Spinal cord (tissue), 10 donors: ENCODE results near the gene ZNF765. TPM values are rescaled to one million over a fixed set of nuclear protein-coding genes. Genes with fewer than 3 reads are reported as not detected.
"Not testable (repeated sequence)": the region's sequence is repeated elsewhere in the genome, so short reads cannot be mapped to it uniquely, and the experiment has no call there.

Source experiments
- DNase-seq, 6 donors: peaks; one replicate each; pipeline versions ENCODE4 v3.0.0 to v3.0.0-alpha.2; 2013 to 2015; ENCODE audit warnings: low spot score in 6 of 6, low read depth in 4 of 6
- H3K27ac ChIP-seq: one replicate; pipeline ENCODE4 v1.5.1; 2013; ENCODE audit warnings: low read depth, low read length, control low read depth
- H3K27me3 ChIP-seq: one replicate; pipeline ENCODE4 v1.6.1; 2013; ENCODE audit warnings: low read length; ENCODE audit not compliant: control insufficient read depth, insufficient read depth
- H3K36me3 ChIP-seq: one replicate; pipeline ENCODE4 v1.6.1; 2013; ENCODE audit warnings: low read length; ENCODE audit not compliant: control insufficient read depth, insufficient read depth
- H3K4me1 ChIP-seq: one replicate; pipeline ENCODE4 v1.6.1; 2013; ENCODE audit warnings: low read length; ENCODE audit not compliant: control insufficient read depth, insufficient read depth
- H3K4me3 ChIP-seq: one replicate; pipeline ENCODE4 v1.5.1; 2013; ENCODE audit warnings: low read depth, low read length, control low read depth
- H3K9me3 ChIP-seq: one replicate; pipeline ENCODE4 v1.6.1; 2013; ENCODE audit warnings: low read length; ENCODE audit not compliant: control insufficient read depth, insufficient read depth
- WGBS: methylation state at CpG from one replicate; pipeline ENCODE4 v1.1.5; 2013; ENCODE audit warnings: missing lambda C conversion rate; ENCODE audit not compliant: insufficient coverage; 5-methylcytosine and 5-hydroxymethylcytosine counted together
- long read RNA-seq, 4 donors: transcript quantifications; one replicate each; lab custom pipeline, GENCODE V29; 2026
- polyA plus RNA-seq, 2 donors: library from polyadenylated mRNA; unstranded; fragments of 120-200 nt; gene quantifications; one replicate each; pipeline ENCODE4 v1.2.1, GENCODE V29; 2013; ENCODE audit not compliant: insufficient read length in 2 of 2
- total RNA-seq, 2 donors: library from RNA; depleted of rRNA in 1 of 2; stranded (reverse); fragments of 120-200 nt in 1 of 2; fragments of >200 nt in 1 of 2; gene quantifications; one replicate each; pipeline versions ENCODE4 v1.2.3 to v1.2.4, GENCODE V29; 2013 to 2014
- donor health status: healthy.

The ZNF765 gene
- 10 to 100 TPM; 16.3 to 16.4 TPM for total RNA-seq
- polyA plus RNA-seq, result 10 to 100 TPM; 11.3 to 13.2 TPM
- long read RNA-seq, donor 1, full-length matches to known transcripts, result 2 of 11 reads
- long read RNA-seq, donor 1, partial matches to known transcripts, result 9 of 11 reads
- long read RNA-seq, donor 1, other reads (novel, unspliced or antisense), result 0 of 11 reads
- long read RNA-seq, donor 2, result 0 reads
- long read RNA-seq, donor 3, result 0 reads
- long read RNA-seq, donor 4, full-length matches to known transcripts, result 2 of 2 reads
- long read RNA-seq, donor 4, partial matches to known transcripts, result 0 of 2 reads
- long read RNA-seq, donor 4, other reads (novel, unspliced or antisense), result 0 of 2 reads

- peak within 1 kb of the TSS; percentile 67 for H3K27ac ChIP-seq
- DNase-seq, result peak; percentile 75 to 98 (median 88)
- H3K4me1 ChIP-seq, result peaks cover 19% of the 10 kb centered on the region
- H3K4me3 ChIP-seq, result peak within 1 kb of the TSS; percentile 61
- H3K9me3 ChIP-seq, result no peaks in the 10 kb centered on the region
- H3K36me3 ChIP-seq, result no peaks in the 10 kb centered on the region
- H3K27me3 ChIP-seq, result no peaks in the 10 kb centered on the region
- under 1% methylated on average over 52 of the region's 58 CpGs for WGBS
Measured at GRCh38 chr19:53394974-53395839, at the start of gene ZNF765. ZNF765 (plus strand) TSS chr19:53395149; CDS start chr19:53398016, 2,867 bp downstream.

- H3K9me3 ChIP-seq, result peaks cover 6% of the 10 kb centered on the region
Measured at GRCh38 chr19:53355739-53356138, 39.2 kb upstream of the ZNF765 start.

GRCh38 chr19:53357821-53358581 lies 36.9 kb upstream of the ZNF765 start:
- DNase-seq, result no peak
- H3K9me3 ChIP-seq, result peaks cover 1% of the 10 kb centered on the region
- no peaks in the 10 kb centered on the region for H3K27me3 ChIP-seq
- H3K4me3 ChIP-seq, result no peak overlapping the region
- WGBS, result 67% methylated on average over 24 of the region's 35 CpGs
- H3K27ac ChIP-seq, result no peak overlapping the region
- no peaks in the 10 kb centered on the region for H3K4me1 ChIP-seq
- H3K36me3 ChIP-seq, result peaks cover 2% of the 10 kb centered on the region

More at GRCh38 chr19:53355739-53356138, 39.2 kb upstream of the ZNF765 start:
- Histone ChIP-seq H3K27me3 (no peaks in the 10 kb centered on the region), H3K36me3 (peaks cover 5% of the 10 kb centered on the region), H3K4me3 (no peak overlapping the region), H3K4me1 (no peaks in the 10 kb centered on the region), H3K27ac (no peak overlapping the region)
- no peak for DNase-seq
- no CpG with 5 or more reads among the region's 1 CpG for WGBS

GRCh38 chr19:53360056-53360455 lies 34.9 kb upstream of the ZNF765 start:
- not testable (repeated sequence) for H3K4me1 ChIP-seq, H3K36me3 ChIP-seq, DNase-seq, H3K27me3 ChIP-seq, H3K27ac ChIP-seq, H3K4me3 ChIP-seq, H3K9me3 ChIP-seq
- 95% methylated on average over 6 of the region's 10 CpGs for WGBS

GRCh38 chr19:53365134-53365898 lies 29.6 kb upstream of the ZNF765 start, which contains the start of gene ZNF525:
ZNF525 (plus strand) TSS chr19:53365705; CDS start chr19:53372282, 6,577 bp downstream.
- Histone ChIP-seq H3K36me3 (no peaks in the 10 kb centered on the region), H3K27me3 (no peaks in the 10 kb centered on the region), H3K27ac (no peak within 1 kb of the TSS), H3K9me3 (no peaks in the 10 kb centered on the region), H3K4me3 (peak within 1 kb of the TSS; percentile 57), H3K4me1 (peaks cover 11% of the 10 kb centered on the region)
- whole genome bisulfite sequencing, result 1% methylated on average over 42 of the region's 45 CpGs
- DNase-seq, result peak; percentile 41 to 98 (median 76)

GRCh38 chr19:53365899-53366493 lies 29.0 kb upstream of the ZNF765 start:
- H3K4me1 ChIP-seq, result peaks cover 11% of the 10 kb centered on the region
- H3K27me3 ChIP-seq, result no peaks in the 10 kb centered on the region
- H3K9me3 ChIP-seq, result no peaks in the 10 kb centered on the region
- peak overlapping the region; percentile 57 for H3K4me3 ChIP-seq
- H3K36me3 ChIP-seq, result no peaks in the 10 kb centered on the region
- H3K27ac ChIP-seq, result no peak overlapping the region
- WGBS, result 0% methylated on average over 30 of the region's 32 CpGs
- no peak for DNase-seq

- H3K27me3 ChIP-seq, result no peaks in the 10 kb centered on the region
- H3K4me3 ChIP-seq, result no peak overlapping the region
- H3K9me3 ChIP-seq, result no peaks in the 10 kb centered on the region
- DNase-seq, result no peak
- no peaks in the 10 kb centered on the region for H3K4me1 ChIP-seq
- WGBS, result 96% methylated on average over 4 of the region's 4 CpGs
- no peak overlapping the region for H3K27ac ChIP-seq
- peaks cover 4% of the 10 kb centered on the region for H3K36me3 ChIP-seq
Measured at GRCh38 chr19:53372196-53372595, 22.8 kb upstream of the ZNF765 start.

- no peaks in the 10 kb centered on the region for H3K9me3 ChIP-seq
- no peaks in the 10 kb centered on the region for H3K4me1 ChIP-seq
- H3K36me3 ChIP-seq, result peaks cover 4% of the 10 kb centered on the region
- WGBS, result 66% methylated on average over 3 of the region's 3 CpGs
- no peak for DNase-seq
- H3K27me3 ChIP-seq, result no peaks in the 10 kb centered on the region
- no peak overlapping the region for H3K4me3 ChIP-seq
- no peak overlapping the region for H3K27ac ChIP-seq
Measured at GRCh38 chr19:53374288-53374687, 20.7 kb upstream of the ZNF765 start.
